IMR-90 (cell line): ENCODE data around the gene SIM2. TPM values are rescaled to one million over a fixed set of nuclear protein-coding genes. Genes with fewer than 3 reads are reported as not detected.

Experiments
- ATAC-seq: fragments of 200-7000 bp; cut with Tn5 transposase; 2 replicates; pipeline ENCODE4 v1.9.1; 2020; ENCODE audit warnings: low read depth, mild to moderate bottlenecking, moderate library complexity
- BruUV-seq: library from RNA; stranded (reverse); fragments of 400-500 nt; replicated peaks from 2 replicates; lab custom pipeline; 2021; lab: Mats Ljungman, UMichigan
- CTCF ChIA-PET: fragments of 300-600 bp; formaldehyde crosslinking; extraction: SDS; loops from one replicate; lab custom pipeline; 2021; ENCODE audit warnings: antibody characterized with exemption; lab: Yijun Ruan, JAX
- POLR2A ChIA-PET: fragments of 300-600 bp; sonication (Branson Sonifier 250); formaldehyde crosslinking; loops from one replicate; lab custom pipeline; 2022; ENCODE audit warnings: antibody characterized with exemption; ENCODE audit not compliant: unreplicated experiment; lab: Charles Lee
- DNase-seq: peaks from one replicate; pipeline ENCODE4 v3.0.0; 2013
- H2AFZ ChIP-seq: replicated peaks from 2 replicates; pipeline ENCODE3; 2013; ENCODE audit warnings: low read length, mild to moderate bottlenecking; ENCODE audit not compliant: poor library complexity
- H2AK5ac ChIP-seq: 2 replicates; pipeline ENCODE4 v1.6.1; 2013; ENCODE audit warnings: low read depth, low read length, inconsistent platforms
- H2AK9ac ChIP-seq: replicated peaks from 2 replicates; pipeline ENCODE3; 2013; ENCODE audit warnings: mild to moderate bottlenecking, low read depth, low read length, moderate library complexity; ENCODE audit not compliant: poor library complexity
- H2BK120ac ChIP-seq: 2 replicates; pipeline ENCODE4 v1.6.1; 2013; ENCODE audit warnings: low read depth, low read length, inconsistent platforms
- H2BK15ac ChIP-seq: 3 replicates; pipeline ENCODE4 v1.6.1; 2013; ENCODE audit warnings: low read depth, low read length, inconsistent platforms
- H2BK20ac ChIP-seq: 2 replicates; pipeline ENCODE4 v1.6.1; 2013; ENCODE audit warnings: low read depth, mild to moderate bottlenecking, inconsistent platforms, low read length, moderate library complexity
- H2BK5ac ChIP-seq: 2 replicates; pipeline ENCODE4 v1.6.1; 2013; ENCODE audit warnings: mild to moderate bottlenecking, low read depth, low read length, inconsistent platforms; ENCODE audit not compliant: poor library complexity, severe bottlenecking
- H3K14ac ChIP-seq: replicated peaks from 2 replicates; pipeline ENCODE4 v1.6.1; 2013; ENCODE audit warnings: low read depth, low read length, inconsistent platforms
- H3K18ac ChIP-seq: 2 replicates; pipeline ENCODE4 v1.6.1; 2013; ENCODE audit warnings: low read depth, low read length, control low read depth
- H3K23ac ChIP-seq: 2 replicates; pipeline ENCODE4 v1.6.1; 2013; ENCODE audit warnings: low read depth, low read length, inconsistent platforms
- H3K27ac ChIP-seq: 2 replicates; pipeline ENCODE4 v1.5.1; 2013; ENCODE audit warnings: mild to moderate bottlenecking, control low read depth, low read length; ENCODE audit not compliant: insufficient read depth
- H3K27me3 ChIP-seq: 2 replicates; pipeline ENCODE4 v1.6.1; 2013; ENCODE audit warnings: low read length; ENCODE audit not compliant: control insufficient read depth, insufficient read depth
- H3K36me3 ChIP-seq: 2 replicates; pipeline ENCODE4 v1.6.1; 2013; ENCODE audit warnings: low read length, mixed read lengths; ENCODE audit not compliant: control insufficient read depth, insufficient read depth
- H3K4ac ChIP-seq: 2 replicates; pipeline ENCODE4 v1.6.1; 2013; ENCODE audit warnings: low read depth, low read length, inconsistent platforms
- H3K4me1 ChIP-seq: 2 replicates; pipeline ENCODE4 v1.6.1; 2013; ENCODE audit warnings: low read length, mixed read lengths; ENCODE audit not compliant: control insufficient read depth, insufficient read depth
- H3K4me2 ChIP-seq: 2 replicates; pipeline ENCODE4 v1.6.1; 2013; ENCODE audit warnings: low read depth, mild to moderate bottlenecking, control low read depth, low read length, moderate library complexity
- H3K4me3 ChIP-seq: 2 replicates; pipeline ENCODE4 v1.5.1; 2013; ENCODE audit warnings: low read depth, mild to moderate bottlenecking, control low read depth, low read length, moderate library complexity; ENCODE audit not compliant: insufficient read depth
- H3K56ac ChIP-seq: 2 replicates; pipeline ENCODE4 v1.6.1; 2013; ENCODE audit warnings: low read length, inconsistent platforms; ENCODE audit not compliant: insufficient read depth; ENCODE audit errors: extremely low read depth
- H3K79me1 ChIP-seq, 2 experiments: 2 replicates each; pipeline ENCODE4 v1.6.1; 2013; ENCODE audit warnings: low read length in 2 of 2, inconsistent platforms in 1 of 2, low read depth in 1 of 2
- H3K9ac ChIP-seq: 2 replicates; pipeline ENCODE4 v1.6.1; 2013; ENCODE audit warnings: low read depth, low read length, control low read depth
- H3K9me1 ChIP-seq: 2 replicates; pipeline ENCODE4 v1.6.1; 2013; ENCODE audit warnings: low read length, inconsistent platforms; ENCODE audit not compliant: insufficient read depth
- H3K9me3 ChIP-seq: 2 replicates; pipeline ENCODE4 v1.6.1; 2013; ENCODE audit warnings: low read length; ENCODE audit not compliant: control insufficient read depth, insufficient read depth
- H4K20me1 ChIP-seq: 2 replicates; pipeline ENCODE4 v1.6.1; 2013; ENCODE audit warnings: low read length, inconsistent platforms; ENCODE audit not compliant: insufficient read depth
- H4K5ac ChIP-seq: 2 replicates; pipeline ENCODE4 v1.6.1; 2013; ENCODE audit warnings: mild to moderate bottlenecking, low read depth, low read length, control low read depth
- H4K8ac ChIP-seq, 2 experiments: 2 replicates each; pipeline ENCODE4 v1.6.1; 2013; ENCODE audit warnings: low read depth in 2 of 2, low read length in 2 of 2, control low read depth in 1 of 2, inconsistent platforms in 1 of 2
- H4K91ac ChIP-seq: 2 replicates; pipeline ENCODE4 v1.6.1; 2013; ENCODE audit warnings: low read depth, low read length, inconsistent platforms; ENCODE audit not compliant: insufficient read depth
- CEBPB ChIP-seq: IDR thresholded peaks from 2 replicates; pipeline ENCODE4 v1.6.1; 2012; ENCODE audit warnings: low read depth, low read length, improper control_type of control experiment
- FOS ChIP-seq: fragments of 150-350 bp; IDR thresholded peaks from 2 replicates; pipeline ENCODE4 v1.6.1; 2016; ENCODE audit warnings: low read depth, low read length
- MAFK ChIP-seq: IDR thresholded peaks from 2 replicates; pipeline ENCODE4 v1.6.1; 2012; ENCODE audit warnings: low read depth, low read length, improper control_type of control experiment
- MAZ ChIP-seq: IDR thresholded peaks from 2 replicates; pipeline ENCODE4 v1.6.1; 2012; ENCODE audit warnings: low read depth, mild to moderate bottlenecking, low read length, improper control_type of control experiment, moderate library complexity, borderline replicate concordance
- MXI1 ChIP-seq: IDR thresholded peaks from 2 replicates; pipeline ENCODE4 v1.6.1; 2012; ENCODE audit warnings: low read depth, mild to moderate bottlenecking, low read length, moderate library complexity, borderline replicate concordance
- POLR2A ChIP-seq: IDR thresholded peaks from 2 replicates; pipeline ENCODE4 v1.6.1; 2012; ENCODE audit warnings: mild to moderate bottlenecking, low read depth, low read length
- RCOR1 ChIP-seq: IDR thresholded peaks from 2 replicates; pipeline ENCODE4 v1.6.1; 2012; ENCODE audit warnings: mild to moderate bottlenecking, low read length, improper control_type of control experiment; ENCODE audit not compliant: insufficient replicate concordance
- WGBS, 2 experiments: methylation state at CpG; one replicate each; pipeline versions ENCODE4 v1.1.5 to v1.1.7; 2013; ENCODE audit warnings: missing lambda C conversion rate in 2 of 2; ENCODE audit not compliant: insufficient read length in 1 of 2; ENCODE audit errors: extremely low coverage in 2 of 2; 5-methylcytosine and 5-hydroxymethylcytosine counted together
- dilution Hi-C: fragments of 300-500 bp; cut with HindIII; formaldehyde crosslinking; loops from one replicate; pipeline ENCODE4 v1.14.3; 2018; ENCODE audit warnings: low sequenced_read_pairs; ENCODE audit not compliant: unreplicated experiment
- in situ Hi-C: fragments of 300-500 bp; cut with MboI; formaldehyde crosslinking; loops from 3 replicates; pipeline ENCODE4 v1.14.3; 2019; ENCODE audit warnings: low sequenced_read_pairs, inconsistent platforms, mixed read lengths
- intact Hi-C: fragments of 100-400 bp; cut with micrococcal nuclease; formaldehyde crosslinking; loops from 2 replicates; pipeline ENCODE4 v1.10.0; 2022
- polyA plus RNA-seq, 3 experiments: library from polyadenylated mRNA; depleted of rRNA; stranded (reverse); fragments of >200 nt; gene quantifications; 2 replicates each; pipeline ENCODE4 v1.2.3, GENCODE V29; 2012; ENCODE audit warnings: low replicate concordance in 1 of 3
- total RNA-seq: library from RNA; depleted of rRNA; stranded (reverse); fragments of >200 nt; gene quantifications from 2 replicates; pipeline ENCODE4 v1.2.3, GENCODE V29; 2012
- TF ChIP-seq, protein P1 (sequence below): fragments of 150-350 bp; IDR thresholded peaks from 2 replicates; pipeline ENCODE4 v1.6.1; 2017; ENCODE audit warnings: mild to moderate bottlenecking, antibody characterized with exemption, low read length, low read depth
- TF ChIP-seq, protein P2 (sequence below): conservative IDR thresholded peaks from 2 replicates; pipeline ENCODE4 v1.5.1; 2012; ENCODE audit warnings: mild to moderate bottlenecking, low read depth, low read length, improper control_type of control experiment
- TF ChIP-seq, protein P3 (sequence below): fragments of 150-350 bp; IDR thresholded peaks from 2 replicates; pipeline ENCODE4 v1.6.1; 2016; ENCODE audit warnings: low read depth, mild to moderate bottlenecking, low read length, moderate library complexity, borderline replicate concordance

The SIM2 gene
- total and polyA plus RNA-seq, 2 of the 4 experiments (the other 2 are of a cell fraction): 2.2 to 7.5 TPM

DNA sequence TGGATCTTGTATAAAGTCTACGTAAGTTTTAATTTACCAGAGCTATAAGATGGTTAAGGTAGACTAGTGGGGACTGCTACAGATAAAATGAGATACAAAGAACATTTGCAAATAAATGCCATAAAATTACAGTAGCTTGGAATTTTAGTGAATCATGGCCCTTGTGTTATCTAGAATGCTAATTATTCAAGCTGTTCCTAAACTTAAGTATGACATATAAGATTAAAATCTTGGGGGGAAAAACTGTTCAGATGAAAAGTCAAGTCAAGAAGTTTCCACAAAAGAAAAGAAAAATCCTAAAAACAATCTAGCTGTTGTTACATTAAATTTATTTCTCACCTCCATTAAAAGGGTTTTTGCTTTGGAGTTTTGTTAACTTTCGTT lies 51.7 kb downstream of the SIM2 start:
- dilution Hi-C loops: no loop called here
- no peak overlapping the region for H3K4me2 ChIP-seq

More for the DNA sequence above, 51.7 kb downstream of the SIM2 start:
- in situ Hi-C loops: no loop called here
- H3K9me3 ChIP-seq: no peaks in the 10 kb centered on the region
- no peak overlapping the region for H2BK15ac ChIP-seq
- no peak overlapping the region for H2AFZ ChIP-seq
- no peak overlapping the region for H3K9ac ChIP-seq
- peaks cover 2% of the 10 kb centered on the region; the same call in 1 of the 2 replicates for H3K27me3 ChIP-seq
- peaks cover 2% of the 10 kb centered on the region; the same call in 1 of the 2 replicates for H3K36me3 ChIP-seq
- no TSS peak for BruUV-seq
- H2BK5ac ChIP-seq: no peak overlapping the region
- H2AK5ac ChIP-seq: peak overlapping the region; percentile 1; the same call in 1 of the 2 replicates
- H3K9me1 ChIP-seq: peaks cover 13% of the 10 kb centered on the region
- no peak overlapping the region for H3K56ac ChIP-seq
- DNase-seq: no peak
- H3K4me1 ChIP-seq: peaks cover 17% of the 10 kb centered on the region
- CTCF ChIA-PET: interaction anchor here (0.6 to 1.5 kb wide), 3 partner anchors 104 to 336 kb away, joined by 3 to 5 read pairs (median 3); no protein-coding TSS in a partner anchor
- intact Hi-C loops: no loop called here
- no peak overlapping the region for H2BK120ac ChIP-seq
- H4K20me1 ChIP-seq: no peaks in the 10 kb centered on the region
- H3K27ac ChIP-seq: no peak overlapping the region
- no peak overlapping the region for H2AK9ac ChIP-seq
- no peak overlapping the region for H4K5ac ChIP-seq
- no peak overlapping the region for H3K23ac ChIP-seq
- no peak overlapping the region for H3K14ac ChIP-seq
- TF ChIP-seq FOS (no peak), MAFK (no peak), RCOR1 (no peak), CEBPB (no peak), MXI1 (no peak), MAZ (no peak), POLR2A (no peak)
- TF ChIP-seq, protein P1, sequence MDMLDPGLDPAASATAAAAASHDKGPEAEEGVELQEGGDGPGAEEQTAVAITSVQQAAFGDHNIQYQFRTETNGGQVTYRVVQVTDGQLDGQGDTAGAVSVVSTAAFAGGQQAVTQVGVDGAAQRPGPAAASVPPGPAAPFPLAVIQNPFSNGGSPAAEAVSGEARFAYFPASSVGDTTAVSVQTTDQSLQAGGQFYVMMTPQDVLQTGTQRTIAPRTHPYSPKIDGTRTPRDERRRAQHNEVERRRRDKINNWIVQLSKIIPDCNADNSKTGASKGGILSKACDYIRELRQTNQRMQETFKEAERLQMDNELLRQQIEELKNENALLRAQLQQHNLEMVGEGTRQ: no peak
- TF ChIP-seq, protein P2, sequence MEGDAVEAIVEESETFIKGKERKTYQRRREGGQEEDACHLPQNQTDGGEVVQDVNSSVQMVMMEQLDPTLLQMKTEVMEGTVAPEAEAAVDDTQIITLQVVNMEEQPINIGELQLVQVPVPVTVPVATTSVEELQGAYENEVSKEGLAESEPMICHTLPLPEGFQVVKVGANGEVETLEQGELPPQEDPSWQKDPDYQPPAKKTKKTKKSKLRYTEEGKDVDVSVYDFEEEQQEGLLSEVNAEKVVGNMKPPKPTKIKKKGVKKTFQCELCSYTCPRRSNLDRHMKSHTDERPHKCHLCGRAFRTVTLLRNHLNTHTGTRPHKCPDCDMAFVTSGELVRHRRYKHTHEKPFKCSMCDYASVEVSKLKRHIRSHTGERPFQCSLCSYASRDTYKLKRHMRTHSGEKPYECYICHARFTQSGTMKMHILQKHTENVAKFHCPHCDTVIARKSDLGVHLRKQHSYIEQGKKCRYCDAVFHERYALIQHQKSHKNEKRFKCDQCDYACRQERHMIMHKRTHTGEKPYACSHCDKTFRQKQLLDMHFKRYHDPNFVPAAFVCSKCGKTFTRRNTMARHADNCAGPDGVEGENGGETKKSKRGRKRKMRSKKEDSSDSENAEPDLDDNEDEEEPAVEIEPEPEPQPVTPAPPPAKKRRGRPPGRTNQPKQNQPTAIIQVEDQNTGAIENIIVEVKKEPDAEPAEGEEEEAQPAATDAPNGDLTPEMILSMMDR: no peak
- TF ChIP-seq, protein P3, sequence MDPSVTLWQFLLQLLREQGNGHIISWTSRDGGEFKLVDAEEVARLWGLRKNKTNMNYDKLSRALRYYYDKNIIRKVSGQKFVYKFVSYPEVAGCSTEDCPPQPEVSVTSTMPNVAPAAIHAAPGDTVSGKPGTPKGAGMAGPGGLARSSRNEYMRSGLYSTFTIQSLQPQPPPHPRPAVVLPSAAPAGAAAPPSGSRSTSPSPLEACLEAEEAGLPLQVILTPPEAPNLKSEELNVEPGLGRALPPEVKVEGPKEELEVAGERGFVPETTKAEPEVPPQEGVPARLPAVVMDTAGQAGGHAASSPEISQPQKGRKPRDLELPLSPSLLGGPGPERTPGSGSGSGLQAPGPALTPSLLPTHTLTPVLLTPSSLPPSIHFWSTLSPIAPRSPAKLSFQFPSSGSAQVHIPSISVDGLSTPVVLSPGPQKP: no peak
- ATAC-seq: no peak
- H3K4me3 ChIP-seq: no peak overlapping the region
- peak overlapping the region; percentile 50; the same call in 1 of the 2 replicates for H3K4ac ChIP-seq
- WGBS, 2 experiments: no CpG with 5 or more reads among the region's 2 CpGs
- no peak overlapping the region for H4K91ac ChIP-seq
- POLR2A ChIA-PET: no interaction called here
- H3K79me1 ChIP-seq: 0 out of 4 replicates have a peak, but pooled peaks cover 0 to 4% of the 10 kb centered on the region in 2 experiments
- H2BK20ac ChIP-seq: no peak overlapping the region
- H4K8ac ChIP-seq: no peak overlapping the region
- no peak overlapping the region for H3K18ac ChIP-seq
